IMR-90 (cell line): Measurements from ENCODE around the gene RANBP3. TPM values are rescaled to one million over a fixed set of nuclear protein-coding genes. Genes with fewer than 3 reads are reported as not detected.

ENCODE experiments used
- ATAC-seq: fragments of 200-7000 bp; cut with Tn5 transposase; 2 replicates; pipeline ENCODE4 v1.9.1; 2020; ENCODE audit warnings: low read depth, mild to moderate bottlenecking, moderate library complexity
- BruUV-seq: library from RNA; stranded (reverse); fragments of 400-500 nt; replicated peaks from 2 replicates; lab custom pipeline; 2021; lab: Mats Ljungman, UMichigan
- CTCF ChIA-PET: fragments of 300-600 bp; formaldehyde crosslinking; extraction: SDS; loops from one replicate; lab custom pipeline; 2021; ENCODE audit warnings: antibody characterized with exemption; lab: Yijun Ruan, JAX
- POLR2A ChIA-PET: fragments of 300-600 bp; sonication (Branson Sonifier 250); formaldehyde crosslinking; loops from one replicate; lab custom pipeline; 2022; ENCODE audit warnings: antibody characterized with exemption; ENCODE audit not compliant: unreplicated experiment; lab: Charles Lee
- DNase-seq: peaks from one replicate; pipeline ENCODE4 v3.0.0; 2013
- H2AFZ ChIP-seq: replicated peaks from 2 replicates; pipeline ENCODE3; 2013; ENCODE audit warnings: low read length, mild to moderate bottlenecking; ENCODE audit not compliant: poor library complexity
- H2AK5ac ChIP-seq: 2 replicates; pipeline ENCODE4 v1.6.1; 2013; ENCODE audit warnings: low read depth, low read length, inconsistent platforms
- H2AK9ac ChIP-seq: replicated peaks from 2 replicates; pipeline ENCODE3; 2013; ENCODE audit warnings: mild to moderate bottlenecking, low read depth, low read length, moderate library complexity; ENCODE audit not compliant: poor library complexity
- H2BK120ac ChIP-seq: 2 replicates; pipeline ENCODE4 v1.6.1; 2013; ENCODE audit warnings: low read depth, low read length, inconsistent platforms
- H2BK15ac ChIP-seq: 3 replicates; pipeline ENCODE4 v1.6.1; 2013; ENCODE audit warnings: low read depth, low read length, inconsistent platforms
- H2BK20ac ChIP-seq: 2 replicates; pipeline ENCODE4 v1.6.1; 2013; ENCODE audit warnings: low read depth, mild to moderate bottlenecking, inconsistent platforms, low read length, moderate library complexity
- H2BK5ac ChIP-seq: 2 replicates; pipeline ENCODE4 v1.6.1; 2013; ENCODE audit warnings: mild to moderate bottlenecking, low read depth, low read length, inconsistent platforms; ENCODE audit not compliant: poor library complexity, severe bottlenecking
- H3K14ac ChIP-seq: replicated peaks from 2 replicates; pipeline ENCODE4 v1.6.1; 2013; ENCODE audit warnings: low read depth, low read length, inconsistent platforms
- H3K18ac ChIP-seq: 2 replicates; pipeline ENCODE4 v1.6.1; 2013; ENCODE audit warnings: low read depth, low read length, control low read depth
- H3K23ac ChIP-seq: 2 replicates; pipeline ENCODE4 v1.6.1; 2013; ENCODE audit warnings: low read depth, low read length, inconsistent platforms
- H3K27ac ChIP-seq: 2 replicates; pipeline ENCODE4 v1.5.1; 2013; ENCODE audit warnings: mild to moderate bottlenecking, control low read depth, low read length; ENCODE audit not compliant: insufficient read depth
- H3K27me3 ChIP-seq: 2 replicates; pipeline ENCODE4 v1.6.1; 2013; ENCODE audit warnings: low read length; ENCODE audit not compliant: control insufficient read depth, insufficient read depth
- H3K36me3 ChIP-seq: 2 replicates; pipeline ENCODE4 v1.6.1; 2013; ENCODE audit warnings: low read length, mixed read lengths; ENCODE audit not compliant: control insufficient read depth, insufficient read depth
- H3K4ac ChIP-seq: 2 replicates; pipeline ENCODE4 v1.6.1; 2013; ENCODE audit warnings: low read depth, low read length, inconsistent platforms
- H3K4me1 ChIP-seq: 2 replicates; pipeline ENCODE4 v1.6.1; 2013; ENCODE audit warnings: low read length, mixed read lengths; ENCODE audit not compliant: control insufficient read depth, insufficient read depth
- H3K4me2 ChIP-seq: 2 replicates; pipeline ENCODE4 v1.6.1; 2013; ENCODE audit warnings: low read depth, mild to moderate bottlenecking, control low read depth, low read length, moderate library complexity
- H3K4me3 ChIP-seq: 2 replicates; pipeline ENCODE4 v1.5.1; 2013; ENCODE audit warnings: low read depth, mild to moderate bottlenecking, control low read depth, low read length, moderate library complexity; ENCODE audit not compliant: insufficient read depth
- H3K56ac ChIP-seq: 2 replicates; pipeline ENCODE4 v1.6.1; 2013; ENCODE audit warnings: low read length, inconsistent platforms; ENCODE audit not compliant: insufficient read depth; ENCODE audit errors: extremely low read depth
- H3K79me1 ChIP-seq, 2 experiments: 2 replicates each; pipeline ENCODE4 v1.6.1; 2013; ENCODE audit warnings: low read length in 2 of 2, inconsistent platforms in 1 of 2, low read depth in 1 of 2
- H3K9ac ChIP-seq: 2 replicates; pipeline ENCODE4 v1.6.1; 2013; ENCODE audit warnings: low read depth, low read length, control low read depth
- H3K9me1 ChIP-seq: 2 replicates; pipeline ENCODE4 v1.6.1; 2013; ENCODE audit warnings: low read length, inconsistent platforms; ENCODE audit not compliant: insufficient read depth
- H3K9me3 ChIP-seq: 2 replicates; pipeline ENCODE4 v1.6.1; 2013; ENCODE audit warnings: low read length; ENCODE audit not compliant: control insufficient read depth, insufficient read depth
- H4K20me1 ChIP-seq: 2 replicates; pipeline ENCODE4 v1.6.1; 2013; ENCODE audit warnings: low read length, inconsistent platforms; ENCODE audit not compliant: insufficient read depth
- H4K5ac ChIP-seq: 2 replicates; pipeline ENCODE4 v1.6.1; 2013; ENCODE audit warnings: mild to moderate bottlenecking, low read depth, low read length, control low read depth
- H4K8ac ChIP-seq, 2 experiments: 2 replicates each; pipeline ENCODE4 v1.6.1; 2013; ENCODE audit warnings: low read depth in 2 of 2, low read length in 2 of 2, control low read depth in 1 of 2, inconsistent platforms in 1 of 2
- H4K91ac ChIP-seq: 2 replicates; pipeline ENCODE4 v1.6.1; 2013; ENCODE audit warnings: low read depth, low read length, inconsistent platforms; ENCODE audit not compliant: insufficient read depth
- CEBPB ChIP-seq: IDR thresholded peaks from 2 replicates; pipeline ENCODE4 v1.6.1; 2012; ENCODE audit warnings: low read depth, low read length, improper control_type of control experiment
- FOS ChIP-seq: fragments of 150-350 bp; IDR thresholded peaks from 2 replicates; pipeline ENCODE4 v1.6.1; 2016; ENCODE audit warnings: low read depth, low read length
- MAFK ChIP-seq: IDR thresholded peaks from 2 replicates; pipeline ENCODE4 v1.6.1; 2012; ENCODE audit warnings: low read depth, low read length, improper control_type of control experiment
- MAZ ChIP-seq: IDR thresholded peaks from 2 replicates; pipeline ENCODE4 v1.6.1; 2012; ENCODE audit warnings: low read depth, mild to moderate bottlenecking, low read length, improper control_type of control experiment, moderate library complexity, borderline replicate concordance
- MXI1 ChIP-seq: IDR thresholded peaks from 2 replicates; pipeline ENCODE4 v1.6.1; 2012; ENCODE audit warnings: low read depth, mild to moderate bottlenecking, low read length, moderate library complexity, borderline replicate concordance
- NFE2L2 ChIP-seq: fragments of 150-350 bp; IDR thresholded peaks from 2 replicates; pipeline ENCODE4 v1.6.1; 2016; ENCODE audit warnings: low read depth, mild to moderate bottlenecking, low read length
- POLR2A ChIP-seq: IDR thresholded peaks from 2 replicates; pipeline ENCODE4 v1.6.1; 2012; ENCODE audit warnings: mild to moderate bottlenecking, low read depth, low read length
- RAD21 ChIP-seq: IDR thresholded peaks from 2 replicates; pipeline ENCODE4 v1.6.1; 2012; ENCODE audit warnings: low read length, improper control_type of control experiment
- RCOR1 ChIP-seq: IDR thresholded peaks from 2 replicates; pipeline ENCODE4 v1.6.1; 2012; ENCODE audit warnings: mild to moderate bottlenecking, low read length, improper control_type of control experiment; ENCODE audit not compliant: insufficient replicate concordance
- RFX5 ChIP-seq: IDR thresholded peaks from 2 replicates; pipeline ENCODE4 v1.8.0; 2012; ENCODE audit warnings: low read depth, mild to moderate bottlenecking, low read length, moderate library complexity
- SMC3 ChIP-seq: fragments of 150-350 bp; IDR thresholded peaks from 2 replicates; pipeline ENCODE4 v1.6.1; 2016; ENCODE audit warnings: low read depth, mild to moderate bottlenecking, antibody characterized with exemption, low read length, moderate library complexity
- USF2 ChIP-seq: fragments of 150-350 bp; IDR thresholded peaks from 2 replicates; pipeline ENCODE4 v1.6.1; 2017; ENCODE audit warnings: mild to moderate bottlenecking, antibody characterized with exemption, low read length, low read depth
- WGBS, 2 experiments: methylation state at CpG; one replicate each; pipeline versions ENCODE4 v1.1.5 to v1.1.7; 2013; ENCODE audit warnings: missing lambda C conversion rate in 2 of 2; ENCODE audit not compliant: insufficient read length in 1 of 2; ENCODE audit errors: extremely low coverage in 2 of 2; 5-methylcytosine and 5-hydroxymethylcytosine counted together
- dilution Hi-C: fragments of 300-500 bp; cut with HindIII; formaldehyde crosslinking; loops from one replicate; pipeline ENCODE4 v1.14.3; 2018; ENCODE audit warnings: low sequenced_read_pairs; ENCODE audit not compliant: unreplicated experiment
- in situ Hi-C: fragments of 300-500 bp; cut with MboI; formaldehyde crosslinking; loops from 3 replicates; pipeline ENCODE4 v1.14.3; 2019; ENCODE audit warnings: low sequenced_read_pairs, inconsistent platforms, mixed read lengths
- intact Hi-C: fragments of 100-400 bp; cut with micrococcal nuclease; formaldehyde crosslinking; loops from 2 replicates; pipeline ENCODE4 v1.10.0; 2022
- polyA plus RNA-seq, 3 experiments: library from polyadenylated mRNA; depleted of rRNA; stranded (reverse); fragments of >200 nt; gene quantifications; 2 replicates each; pipeline ENCODE4 v1.2.3, GENCODE V29; 2012; ENCODE audit warnings: low replicate concordance in 1 of 3
- total RNA-seq: library from RNA; depleted of rRNA; stranded (reverse); fragments of >200 nt; gene quantifications from 2 replicates; pipeline ENCODE4 v1.2.3, GENCODE V29; 2012
- TF ChIP-seq, protein P1 (sequence below): conservative IDR thresholded peaks from 2 replicates; pipeline ENCODE4 v1.5.1; 2012; ENCODE audit warnings: mild to moderate bottlenecking, low read depth, low read length, improper control_type of control experiment
- TF ChIP-seq, protein P2 (sequence below): fragments of 150-350 bp; IDR thresholded peaks from 2 replicates; pipeline ENCODE4 v1.6.1; 2016; ENCODE audit warnings: low read depth, mild to moderate bottlenecking, low read length, moderate library complexity, borderline replicate concordance

Gene RANBP3
- total and polyA plus RNA-seq, 2 of the 4 experiments (the other 2 are of a cell fraction): 42.5 to 111 TPM

DNA sequence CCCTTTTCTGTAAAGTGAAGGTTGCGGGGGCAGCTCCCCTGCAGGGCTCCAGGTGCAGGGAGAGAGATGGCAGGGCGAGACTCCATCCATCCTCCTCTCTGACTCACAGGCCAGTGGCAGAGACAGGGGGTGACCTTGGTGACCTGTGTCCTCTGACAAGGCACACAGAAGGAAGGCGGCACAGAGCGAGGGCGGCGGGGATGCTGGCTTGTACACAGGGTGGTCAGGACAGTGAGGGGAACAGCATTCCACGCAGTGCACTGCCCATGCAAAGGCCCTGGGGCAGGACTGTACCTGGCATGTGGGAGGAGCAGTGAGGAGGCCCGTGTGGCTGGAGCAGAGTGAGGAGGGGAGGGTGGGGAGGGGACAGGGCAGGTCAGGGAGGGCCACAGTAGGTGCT is 82.0 kb downstream of the RANBP3 start:
- no peak overlapping the region for H3K14ac ChIP-seq
- no peak overlapping the region for H3K23ac ChIP-seq
- H3K4me2 ChIP-seq: no peak overlapping the region
- H3K79me1 ChIP-seq: peaks cover 7 to 25% of the 10 kb centered on the region in 2 experiments; a peak in 3 of 4 replicates
- peaks cover 22% of the 10 kb centered on the region; the same call in 1 of the 2 replicates for H3K36me3 ChIP-seq
- H3K4me1 ChIP-seq: peaks cover 8% of the 10 kb centered on the region
- no peak for ATAC-seq
- 100% methylated on average over 1 of the region's 8 CpGs; no CpG with 5 or more reads in 1 of the 2 experiments for WGBS, 2 experiments
- H2AK9ac ChIP-seq: peak overlapping the region; percentile 55
- H3K9me1 ChIP-seq: no peaks in the 10 kb centered on the region
- intact Hi-C loops: no loop called here
- H2BK5ac ChIP-seq: no peak overlapping the region
- H2AFZ ChIP-seq: no peak overlapping the region
- in situ Hi-C loops: no loop called here
- no peak overlapping the region for H3K4ac ChIP-seq
- BruUV-seq: no TSS peak
- no peak for DNase-seq
- TF ChIP-seq USF2 (no peak), SMC3 (no peak), RAD21 (no peak), FOS (no peak), MAFK (no peak), POLR2A (no peak), MXI1 (no peak), NFE2L2 (no peak), RFX5 (no peak), MAZ (no peak), CEBPB (no peak), RCOR1 (no peak)
- TF ChIP-seq, protein P1, sequence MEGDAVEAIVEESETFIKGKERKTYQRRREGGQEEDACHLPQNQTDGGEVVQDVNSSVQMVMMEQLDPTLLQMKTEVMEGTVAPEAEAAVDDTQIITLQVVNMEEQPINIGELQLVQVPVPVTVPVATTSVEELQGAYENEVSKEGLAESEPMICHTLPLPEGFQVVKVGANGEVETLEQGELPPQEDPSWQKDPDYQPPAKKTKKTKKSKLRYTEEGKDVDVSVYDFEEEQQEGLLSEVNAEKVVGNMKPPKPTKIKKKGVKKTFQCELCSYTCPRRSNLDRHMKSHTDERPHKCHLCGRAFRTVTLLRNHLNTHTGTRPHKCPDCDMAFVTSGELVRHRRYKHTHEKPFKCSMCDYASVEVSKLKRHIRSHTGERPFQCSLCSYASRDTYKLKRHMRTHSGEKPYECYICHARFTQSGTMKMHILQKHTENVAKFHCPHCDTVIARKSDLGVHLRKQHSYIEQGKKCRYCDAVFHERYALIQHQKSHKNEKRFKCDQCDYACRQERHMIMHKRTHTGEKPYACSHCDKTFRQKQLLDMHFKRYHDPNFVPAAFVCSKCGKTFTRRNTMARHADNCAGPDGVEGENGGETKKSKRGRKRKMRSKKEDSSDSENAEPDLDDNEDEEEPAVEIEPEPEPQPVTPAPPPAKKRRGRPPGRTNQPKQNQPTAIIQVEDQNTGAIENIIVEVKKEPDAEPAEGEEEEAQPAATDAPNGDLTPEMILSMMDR: no peak
- TF ChIP-seq, protein P2, sequence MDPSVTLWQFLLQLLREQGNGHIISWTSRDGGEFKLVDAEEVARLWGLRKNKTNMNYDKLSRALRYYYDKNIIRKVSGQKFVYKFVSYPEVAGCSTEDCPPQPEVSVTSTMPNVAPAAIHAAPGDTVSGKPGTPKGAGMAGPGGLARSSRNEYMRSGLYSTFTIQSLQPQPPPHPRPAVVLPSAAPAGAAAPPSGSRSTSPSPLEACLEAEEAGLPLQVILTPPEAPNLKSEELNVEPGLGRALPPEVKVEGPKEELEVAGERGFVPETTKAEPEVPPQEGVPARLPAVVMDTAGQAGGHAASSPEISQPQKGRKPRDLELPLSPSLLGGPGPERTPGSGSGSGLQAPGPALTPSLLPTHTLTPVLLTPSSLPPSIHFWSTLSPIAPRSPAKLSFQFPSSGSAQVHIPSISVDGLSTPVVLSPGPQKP: no peak
- no peaks in the 10 kb centered on the region for H3K9me3 ChIP-seq
- no peak overlapping the region for H4K8ac ChIP-seq
- no peak overlapping the region for H2BK120ac ChIP-seq
- no peak overlapping the region for H3K56ac ChIP-seq
- H2BK20ac ChIP-seq: no peak overlapping the region
- H3K9ac ChIP-seq: no peak overlapping the region
- no peak overlapping the region for H4K91ac ChIP-seq
- H4K5ac ChIP-seq: no peak overlapping the region
- no peaks in the 10 kb centered on the region for H3K27me3 ChIP-seq
- dilution Hi-C loops: no loop called here
- no peak overlapping the region for H2BK15ac ChIP-seq
- H3K18ac ChIP-seq: no peak overlapping the region
- no peak overlapping the region for H2AK5ac ChIP-seq
- H3K27ac ChIP-seq: no peak overlapping the region
- peaks cover 36% of the 10 kb centered on the region for H4K20me1 ChIP-seq
- ChIA-PET POLR2A (no interaction called here), CTCF (no interaction called here)
- H3K4me3 ChIP-seq: no peak overlapping the region
